Activated B cell treated with CpG ODN at 0.5 μM for 24 hours (primary cell): ENCODE data around the gene LSAMP. TPM values are rescaled to one million over a fixed set of nuclear protein-coding genes. Genes with fewer than 3 reads are reported as not detected.

Experiments used
- ATAC-seq: fragments of 200-7000 bp; cut with Tn5 transposase; one replicate; pipeline ENCODE4 v1.10.0; 2021; ENCODE audit warnings: low read depth, mild to moderate bottlenecking, moderate library complexity
- CTCF ChIA-PET: fragments of 350-600 bp; sonication (Branson Sonifier 250); formaldehyde crosslinking; loops from one replicate; lab custom pipeline; 2021; ENCODE audit warnings: antibody characterized with exemption; lab: Charles Lee
- POLR2A ChIA-PET: fragments of 350-600 bp; sonication (Branson Sonifier 250); formaldehyde crosslinking; loops from one replicate; lab custom pipeline; 2021; ENCODE audit warnings: antibody characterized with exemption; lab: Charles Lee
- DNase-seq: peaks from one replicate; pipeline ENCODE4 v3.0.0; 2022
- H3K27ac Mint-ChIP-seq: one replicate; pipeline ENCODE4 v1.8.0; 2020; ENCODE audit warnings: mixed read lengths
- H3K27me3 Mint-ChIP-seq: one replicate; pipeline ENCODE4 v1.8.0; 2021; ENCODE audit warnings: mixed read lengths
- H3K36me3 Mint-ChIP-seq: one replicate; pipeline ENCODE4 v1.8.0; 2021; ENCODE audit warnings: low read depth, mixed read lengths
- H3K4me1 Mint-ChIP-seq: one replicate; pipeline ENCODE4 v1.8.0; 2021; ENCODE audit warnings: mixed read lengths
- H3K4me3 Mint-ChIP-seq: one replicate; pipeline ENCODE4 v1.8.0; 2020; ENCODE audit warnings: mild to moderate bottlenecking, mixed read lengths
- H3K9me3 Mint-ChIP-seq: one replicate; pipeline ENCODE4 v1.8.0; 2020; ENCODE audit warnings: mixed read lengths
- intact Hi-C: fragments of 100-400 bp; cut with micrococcal nuclease; formaldehyde crosslinking; loops from one replicate; pipeline ENCODE4 v1.15.1; 2024
- total RNA-seq: library from RNA; stranded (reverse); gene quantifications from 2 replicates; pipeline ENCODE4 v1.2.3, GENCODE V29; 2022
- TF ChIP-seq, protein P1 (sequence below): fragments of 200-600 bp; IDR thresholded peaks from one replicate; pipeline ENCODE4 v1.8.0; 2022; ENCODE audit warnings: antibody characterized with exemption, mild to moderate bottlenecking

Gene LSAMP
- total RNA-seq, 1 donor from 2014 or later: 0.16 TPM

DNA sequence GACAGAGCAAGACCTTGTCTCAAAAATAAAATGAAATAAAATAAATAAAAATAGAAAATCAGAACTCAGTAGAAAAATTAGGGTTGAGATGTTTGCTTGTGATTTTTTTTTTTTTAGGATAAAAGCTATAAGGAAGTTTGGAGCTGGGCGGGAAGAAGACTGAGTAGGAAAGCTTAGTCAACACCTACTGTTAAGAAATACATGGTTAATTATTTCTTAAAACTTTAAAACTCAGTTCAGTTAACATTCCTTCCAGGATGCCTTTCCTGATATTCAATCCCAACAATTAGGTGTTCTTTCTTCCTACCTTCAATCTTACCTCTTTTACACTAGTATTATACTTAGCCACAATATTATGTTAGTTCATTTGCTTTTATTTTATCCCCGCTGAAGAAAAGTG, 246.2 kb downstream of the LSAMP start:
- H3K4me3 Mint-ChIP-seq: no peak overlapping the region
- no peaks in the 10 kb centered on the region for H3K4me1 Mint-ChIP-seq
- H3K27ac Mint-ChIP-seq: no peak overlapping the region
- H3K27me3 Mint-ChIP-seq: no peaks in the 10 kb centered on the region
- ATAC-seq (no peak), DNase-seq (no peak)
- intact Hi-C loops: no loop called here
- ChIA-PET CTCF (no interaction called here), POLR2A (interaction anchor here (0.6 kb wide), 1 partner anchor 20 kb away, joined by 3 read pairs; no protein-coding TSS in a partner anchor)
- TF ChIP-seq, protein P1, sequence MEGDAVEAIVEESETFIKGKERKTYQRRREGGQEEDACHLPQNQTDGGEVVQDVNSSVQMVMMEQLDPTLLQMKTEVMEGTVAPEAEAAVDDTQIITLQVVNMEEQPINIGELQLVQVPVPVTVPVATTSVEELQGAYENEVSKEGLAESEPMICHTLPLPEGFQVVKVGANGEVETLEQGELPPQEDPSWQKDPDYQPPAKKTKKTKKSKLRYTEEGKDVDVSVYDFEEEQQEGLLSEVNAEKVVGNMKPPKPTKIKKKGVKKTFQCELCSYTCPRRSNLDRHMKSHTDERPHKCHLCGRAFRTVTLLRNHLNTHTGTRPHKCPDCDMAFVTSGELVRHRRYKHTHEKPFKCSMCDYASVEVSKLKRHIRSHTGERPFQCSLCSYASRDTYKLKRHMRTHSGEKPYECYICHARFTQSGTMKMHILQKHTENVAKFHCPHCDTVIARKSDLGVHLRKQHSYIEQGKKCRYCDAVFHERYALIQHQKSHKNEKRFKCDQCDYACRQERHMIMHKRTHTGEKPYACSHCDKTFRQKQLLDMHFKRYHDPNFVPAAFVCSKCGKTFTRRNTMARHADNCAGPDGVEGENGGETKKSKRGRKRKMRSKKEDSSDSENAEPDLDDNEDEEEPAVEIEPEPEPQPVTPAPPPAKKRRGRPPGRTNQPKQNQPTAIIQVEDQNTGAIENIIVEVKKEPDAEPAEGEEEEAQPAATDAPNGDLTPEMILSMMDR: no peak
- H3K9me3 Mint-ChIP-seq: peaks cover 2% of the 10 kb centered on the region
- no peaks in the 10 kb centered on the region for H3K36me3 Mint-ChIP-seq

DNA sequence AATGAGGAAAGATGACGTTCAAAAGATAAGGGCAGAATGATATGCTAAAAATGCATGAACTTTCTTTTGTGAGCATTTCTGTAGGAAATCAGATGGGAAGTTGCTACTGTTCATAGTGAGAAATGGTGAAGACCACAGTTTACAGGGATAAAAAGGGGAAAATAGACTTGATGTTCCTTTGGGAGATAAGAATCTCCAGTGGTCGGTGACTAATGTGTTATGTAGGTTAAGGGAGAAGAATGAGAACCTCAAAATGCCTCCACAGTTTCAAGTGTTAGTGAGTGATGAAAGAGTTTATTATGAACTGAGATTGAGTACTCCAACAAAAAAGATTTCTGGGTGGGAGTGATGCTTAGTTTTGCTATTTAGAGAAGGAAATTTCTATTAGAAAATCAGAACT, 247.2 kb downstream of the LSAMP start:
- intact Hi-C loops: no loop called here
- ChIA-PET POLR2A (no interaction called here), CTCF (no interaction called here)
- TF ChIP-seq, protein P1: no peak
- no peak for DNase-seq
- Mint-ChIP-seq H3K4me3 (no peak overlapping the region), H3K27me3 (no peaks in the 10 kb centered on the region), H3K27ac (no peak overlapping the region), H3K36me3 (no peaks in the 10 kb centered on the region), H3K9me3 (peaks cover 2% of the 10 kb centered on the region), H3K4me1 (no peaks in the 10 kb centered on the region)
- ATAC-seq: no peak

DNA sequence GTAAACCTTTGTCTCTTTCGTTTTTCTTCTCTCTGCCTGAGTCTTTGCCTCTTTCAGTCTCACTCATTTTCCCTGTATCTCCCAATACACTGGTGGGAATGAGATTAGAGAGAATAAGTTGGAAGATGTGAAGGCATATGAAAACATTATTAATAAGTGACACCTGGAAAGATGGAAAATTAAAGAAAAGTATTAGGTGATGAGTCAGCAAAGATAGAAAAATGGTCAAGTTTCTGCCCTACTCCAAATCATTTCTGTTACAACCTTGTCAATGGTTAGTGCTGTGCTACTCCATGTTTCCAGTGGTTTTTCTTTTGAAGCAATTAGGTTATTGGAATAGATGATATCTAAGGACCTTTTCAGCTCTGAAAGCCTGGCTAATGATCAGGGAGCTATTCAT, 252.8 kb downstream of the LSAMP start:
- no peak overlapping the region for H3K27ac Mint-ChIP-seq
- ChIA-PET CTCF (no interaction called here), POLR2A (no interaction called here)
- DNase-seq (no peak), ATAC-seq (no peak)
- H3K9me3 Mint-ChIP-seq: no peaks in the 10 kb centered on the region
- H3K4me1 Mint-ChIP-seq: no peaks in the 10 kb centered on the region
- TF ChIP-seq, protein P1: no peak
- H3K36me3 Mint-ChIP-seq: no peaks in the 10 kb centered on the region
- H3K27me3 Mint-ChIP-seq: no peaks in the 10 kb centered on the region
- no peak overlapping the region for H3K4me3 Mint-ChIP-seq
- intact Hi-C loops: no loop called here

DNA sequence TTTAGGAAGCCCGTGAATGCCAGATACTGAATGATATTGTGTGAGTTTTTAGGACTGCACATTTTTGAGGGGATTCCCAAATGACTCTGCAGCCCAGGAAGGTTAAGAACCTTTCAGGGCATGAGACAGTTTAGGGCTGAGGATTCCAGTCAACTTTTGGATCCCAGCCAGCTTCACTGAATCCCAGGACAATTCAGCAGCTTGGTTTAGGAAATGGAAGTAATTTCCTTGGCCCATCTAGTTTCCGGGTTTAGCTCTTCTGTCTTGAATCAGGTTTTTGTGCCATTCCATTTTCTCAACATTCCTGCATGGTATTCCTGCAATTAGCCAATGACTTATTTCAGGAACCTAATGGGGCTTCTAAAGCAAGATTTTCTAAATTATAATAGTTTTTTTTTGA, 253.9 kb downstream of the LSAMP start:
- H3K9me3 Mint-ChIP-seq: no peaks in the 10 kb centered on the region
- ChIA-PET CTCF (no interaction called here), POLR2A (no interaction called here)
- H3K27ac Mint-ChIP-seq: no peak overlapping the region
- H3K4me3 Mint-ChIP-seq: no peak overlapping the region
- H3K36me3 Mint-ChIP-seq: no peaks in the 10 kb centered on the region
- no peaks in the 10 kb centered on the region for H3K4me1 Mint-ChIP-seq
- intact Hi-C loops: no loop called here
- H3K27me3 Mint-ChIP-seq: no peaks in the 10 kb centered on the region
- DNase-seq: no peak
- no peak for ATAC-seq
- TF ChIP-seq, protein P1: no peak

DNA sequence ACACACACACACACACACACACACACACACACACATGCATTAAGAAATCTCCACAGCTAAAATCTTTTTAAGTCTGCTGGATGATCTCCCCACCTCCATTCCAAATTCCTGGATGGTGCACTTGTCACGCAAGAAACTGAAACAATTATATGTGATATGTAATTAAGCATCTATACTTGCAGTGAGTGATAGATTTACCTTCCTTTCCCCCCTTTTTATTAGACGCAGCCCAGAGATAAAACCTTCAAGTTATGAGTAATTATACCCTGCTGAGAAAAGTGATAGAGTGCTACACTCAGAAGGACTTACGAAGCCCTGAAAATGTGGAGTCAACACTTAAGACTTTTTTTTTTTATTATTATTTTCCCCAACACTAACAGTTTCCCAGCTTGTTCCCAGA, 255.2 kb downstream of the LSAMP start:
- no peak overlapping the region for H3K27ac Mint-ChIP-seq
- no peak for ATAC-seq
- H3K36me3 Mint-ChIP-seq: no peaks in the 10 kb centered on the region
- TF ChIP-seq, protein P1: no peak
- ChIA-PET POLR2A (no interaction called here), CTCF (no interaction called here)
- H3K4me3 Mint-ChIP-seq: no peak overlapping the region
- no peaks in the 10 kb centered on the region for H3K4me1 Mint-ChIP-seq
- intact Hi-C loops: no loop called here
- no peaks in the 10 kb centered on the region for H3K27me3 Mint-ChIP-seq
- no peak for DNase-seq
- H3K9me3 Mint-ChIP-seq: no peaks in the 10 kb centered on the region
